Bone marrow (tissue), 2 donors: ENCODE data around the gene GFRA4.

Source experiments
- DNase-seq, 2 donors: peaks; one replicate each; lab custom pipeline; 2025; lab: John Stamatoyannopoulos, UW

The GFRA4 gene

GRCh38 chr20:3653921-3654320 is 9.3 kb downstream of the GFRA4 start:
- no peak for DNase-seq

- no peak for DNase-seq
Measured at GRCh38 chr20:3652676-3653596, 10.3 kb downstream of the GFRA4 start.

GRCh38 chr20:3652221-3652620 is 11.0 kb downstream of the GFRA4 start:
- DNase-seq: no peak

- DNase-seq: no peak
Measured at GRCh38 chr20:3651204-3651962, 11.8 kb downstream of the GFRA4 start.

- no peak for DNase-seq
Measured at GRCh38 chr20:3648951-3649350, 14.2 kb downstream of the GFRA4 start.

- no peak for DNase-seq
Measured at GRCh38 chr20:3647473-3647872, 15.7 kb downstream of the GFRA4 start.

- no peak for DNase-seq
Measured at GRCh38 chr20:3646651-3647050, 16.5 kb downstream of the GFRA4 start.

GRCh38 chr20:3646067-3646440 is 17.1 kb downstream of the GFRA4 start:
- no peak for DNase-seq

GRCh38 chr20:3645309-3646066 is 17.7 kb downstream of the GFRA4 start:
- no peak for DNase-seq

- DNase-seq: no peak
Measured at GRCh38 chr20:3640259-3640658, 22.9 kb downstream of the GFRA4 start.

GRCh38 chr20:3635346-3635745 is 27.9 kb downstream of the GFRA4 start:
- no peak for DNase-seq

- no peak for DNase-seq
Measured at GRCh38 chr20:3633913-3634478, 29.2 kb downstream of the GFRA4 start.

- DNase-seq: no peak
Measured at GRCh38 chr20:3632311-3633004, 30.7 kb downstream of the GFRA4 start.

- DNase-seq: no peak
Measured at GRCh38 chr20:3631534-3631933, 31.7 kb downstream of the GFRA4 start.

GRCh38 chr20:3630429-3630828 is 32.8 kb downstream of the GFRA4 start:
- no peak for DNase-seq

GRCh38 chr20:3629893-3630292 is 33.3 kb downstream of the GFRA4 start:
- no peak for DNase-seq

GRCh38 chr20:3628502-3629314 is 34.5 kb downstream of the GFRA4 start:
- DNase-seq: no peak

- no peak for DNase-seq
Measured at GRCh38 chr20:3627476-3627875, 35.7 kb downstream of the GFRA4 start.

GRCh38 chr20:3622406-3622805 is 40.8 kb downstream of the GFRA4 start:
- no peak for DNase-seq

GRCh38 chr20:3621111-3621510 is 42.1 kb downstream of the GFRA4 start:
- DNase-seq: no peak

- no peak for DNase-seq
Measured at GRCh38 chr20:3616250-3616649, 46.9 kb downstream of the GFRA4 start.
